22Rv1 (cell line): ENCODE results near the gene SCMH1.

Experiments used
- CTCF ChIP-seq: fragments of 450-650 bp; IDR thresholded peaks from 2 replicates; pipeline ENCODE4 v1.5.1; 2017; ENCODE audit warnings: mild to moderate bottlenecking
- ZFX ChIP-seq: fragments of 450-650 bp; IDR thresholded peaks from 2 replicates; pipeline ENCODE4 v1.6.1; 2017; ENCODE audit warnings: antibody characterized with exemption, borderline replicate concordance

GRCh38 chr1:41282679-41283317 lies 40.7 kb upstream of the SCMH1 start:
- TF ChIP-seq CTCF = peak; percentile 90
- no peak for TF ChIP-seq ZFX
